ENCODE data around the gene CFAP68.

GRCh38 chr11:111905411-111905810 lies 26.1 kb downstream of the CFAP68 start:
- TF ChIP-seq CTCF (IDR thresholded peaks at IDR 0.05) (no peak), POLR2A (IDR thresholded peaks at IDR 0.05) (no peak)

Data from uterus (tissue), 2 donors.